NCI-H1105 treated with DMSO at 0.1 percent for 48 hours (cell line): ENCODE measurements around the gene CTCFL.
"Not testable (repeated sequence)": the region's sequence is repeated elsewhere in the genome, so short reads cannot be mapped to it uniquely, and the experiment has no call there.

Experiments
- DNase-seq: peaks from one replicate; lab custom pipeline; 2025; lab: John Stamatoyannopoulos, UW

CTCFL gene

DNA sequence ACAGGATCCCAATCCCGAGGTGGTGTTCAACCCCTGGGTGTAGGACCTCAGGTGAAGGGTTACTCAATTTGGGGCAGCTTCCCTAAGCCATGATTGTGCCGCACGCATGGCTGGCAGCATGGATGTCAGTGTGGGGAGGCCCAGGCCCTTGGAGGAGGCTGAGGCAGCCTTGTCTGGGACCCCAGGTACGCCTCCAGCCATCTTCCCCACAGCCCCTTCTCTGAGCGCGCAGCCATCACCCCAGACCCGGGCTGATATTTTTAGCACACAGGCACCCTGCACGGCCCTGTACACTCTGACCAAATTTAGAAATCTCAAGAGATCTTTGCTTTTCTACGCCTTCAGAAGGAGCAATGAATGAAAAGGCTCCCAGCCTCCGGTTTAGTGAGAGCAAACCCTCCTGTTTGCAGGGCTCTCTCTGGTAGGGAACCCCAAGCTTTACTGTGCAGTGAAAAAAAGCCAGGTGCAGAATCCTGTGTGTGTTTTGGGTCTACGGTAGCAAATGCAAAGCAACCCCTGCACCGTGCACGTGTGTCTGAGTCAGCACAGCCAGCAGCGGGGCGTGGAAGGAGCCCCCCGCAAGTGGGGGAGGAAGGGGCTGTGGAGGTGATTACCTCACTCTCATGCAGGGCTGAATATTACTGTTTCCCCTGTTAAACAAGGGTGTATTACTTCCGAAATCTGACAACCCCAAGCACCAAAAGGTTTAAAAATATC, 44.3 kb downstream of the CTCFL start:
- DNase-seq, result no peak

DNA sequence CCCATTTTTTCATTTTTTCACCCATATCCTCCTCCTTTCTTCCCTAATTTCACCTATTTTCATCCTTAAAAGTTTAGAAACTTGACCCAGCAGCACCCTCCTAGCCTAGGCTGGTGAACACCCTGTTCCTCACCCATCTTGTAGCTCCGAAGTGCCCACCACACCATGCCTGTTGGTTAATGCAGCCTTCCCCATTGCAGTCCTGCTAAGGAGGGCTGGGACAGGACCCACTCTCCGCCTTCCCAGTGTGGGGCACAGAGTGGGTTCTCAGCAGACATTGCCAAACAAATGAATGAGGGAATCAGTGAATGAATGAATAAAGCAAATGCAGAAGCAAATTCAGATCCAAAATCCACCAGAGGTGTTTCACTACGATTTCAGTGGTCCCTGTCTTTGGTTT, 45.7 kb downstream of the CTCFL start:
- DNase-seq, result no peak

DNA sequence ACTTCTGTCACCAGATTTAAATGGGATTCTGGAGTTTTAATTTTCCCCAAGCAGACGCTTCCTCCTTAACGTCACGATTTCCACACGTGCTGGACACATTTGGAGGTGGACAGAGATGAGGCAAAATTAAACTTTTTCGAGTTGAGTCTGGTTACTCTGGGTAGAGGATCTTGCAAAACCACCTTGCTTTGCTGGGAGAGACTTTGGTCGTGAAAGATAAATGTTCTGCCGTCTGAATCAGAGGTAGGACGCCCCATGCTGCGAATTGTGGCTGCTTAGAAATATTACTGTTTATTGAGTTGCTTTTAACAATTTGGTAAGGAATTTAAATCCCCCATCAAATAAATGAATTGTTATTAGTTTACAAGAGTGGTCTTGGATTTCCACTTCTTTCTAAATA, 46.8 kb downstream of the CTCFL start:
- no peak for DNase-seq

DNA sequence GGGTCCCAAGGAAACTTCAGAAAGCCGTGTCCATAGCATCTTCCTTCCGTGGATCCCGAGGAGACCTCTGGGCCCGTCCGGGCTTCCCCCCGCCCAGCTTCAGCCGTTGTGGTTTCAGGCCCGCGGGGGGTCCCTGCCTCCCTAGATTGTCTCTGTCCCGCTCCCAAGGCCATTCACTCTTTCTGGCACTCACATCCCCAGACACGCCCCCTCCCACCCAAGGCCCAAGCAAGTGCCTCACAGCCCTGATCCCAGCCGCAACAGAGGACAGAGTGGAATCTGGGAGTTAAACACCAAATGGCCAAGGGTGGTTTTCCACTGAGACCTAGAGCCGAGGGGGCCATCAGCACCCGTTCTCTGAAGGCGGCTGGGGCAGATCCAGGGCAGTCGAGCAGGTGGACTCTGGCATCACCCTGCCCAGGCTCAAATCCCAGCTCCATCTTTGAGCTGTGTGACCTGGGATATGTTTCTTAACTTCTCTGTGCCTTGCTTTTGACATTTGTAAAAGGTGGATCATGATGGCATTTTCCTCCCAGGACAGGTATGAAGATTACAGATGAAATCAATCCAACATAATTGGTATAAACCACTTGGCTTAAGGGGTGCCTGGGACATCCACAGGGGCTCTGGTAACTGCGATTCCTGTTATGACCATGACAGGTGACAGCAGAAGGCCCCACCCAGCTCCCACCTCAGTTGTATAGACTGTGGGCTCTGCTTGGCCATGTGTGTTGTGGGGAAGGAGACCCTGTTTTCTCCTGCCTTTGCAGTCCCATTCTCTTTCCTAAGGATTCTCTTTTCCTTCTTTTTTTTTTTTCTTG, 48.1 kb downstream of the CTCFL start:
- DNase-seq, result no peak

DNA sequence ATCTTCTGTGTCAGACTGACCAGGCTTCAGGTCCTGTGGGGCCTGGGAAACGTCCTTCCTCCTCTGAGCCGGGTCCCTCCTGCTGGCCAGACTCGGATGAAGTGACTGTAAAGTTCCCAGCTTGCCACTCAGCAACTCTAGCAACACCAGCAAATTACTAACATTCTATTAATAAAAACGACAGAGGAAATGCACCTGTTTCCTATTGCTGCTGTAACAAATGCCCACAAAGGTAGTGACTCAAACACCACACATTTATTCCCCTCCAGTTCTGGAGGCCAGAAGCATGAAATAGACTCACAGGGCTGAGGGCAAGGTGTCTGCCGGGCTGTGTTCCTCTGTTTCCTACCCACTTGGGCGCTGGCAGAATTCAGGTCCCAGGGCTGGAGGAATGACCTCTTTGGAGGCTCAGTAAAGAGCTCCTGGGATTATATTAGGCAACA, 48.8 kb downstream of the CTCFL start:
- no peak for DNase-seq

DNA sequence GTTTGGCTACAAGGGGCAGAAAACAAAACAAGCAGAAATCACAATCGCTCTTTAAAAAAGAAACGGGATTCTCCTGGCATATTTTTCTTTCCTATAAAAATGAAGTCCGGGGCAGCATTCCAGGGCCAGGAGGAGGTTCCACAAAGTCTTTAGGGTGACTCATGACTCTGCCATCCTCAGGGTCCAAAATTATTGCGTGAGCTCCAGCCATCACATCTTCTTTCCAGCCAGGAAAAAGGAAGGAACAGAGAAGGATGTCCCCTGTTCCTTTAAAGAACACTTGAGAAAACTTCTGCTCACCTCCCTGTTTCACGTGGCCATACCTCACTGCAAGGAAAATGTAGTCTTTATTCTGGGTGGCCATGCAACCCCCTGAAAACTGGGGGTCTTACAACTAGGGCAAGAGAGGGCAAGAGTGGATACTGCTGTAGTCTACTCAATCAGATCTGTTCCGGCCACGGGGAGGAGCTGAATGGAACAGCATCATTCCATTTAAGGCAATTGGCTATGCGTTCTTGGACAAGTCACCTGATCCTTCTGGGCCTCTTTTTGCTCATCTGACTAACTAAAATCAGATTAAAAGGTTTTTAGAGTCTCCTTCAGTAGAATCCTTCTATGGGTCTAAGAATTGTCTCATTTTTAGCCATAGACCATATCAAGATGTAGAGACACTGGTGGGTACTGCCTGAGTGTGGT, 49.4 kb downstream of the CTCFL start:
- no peak for DNase-seq

DNA sequence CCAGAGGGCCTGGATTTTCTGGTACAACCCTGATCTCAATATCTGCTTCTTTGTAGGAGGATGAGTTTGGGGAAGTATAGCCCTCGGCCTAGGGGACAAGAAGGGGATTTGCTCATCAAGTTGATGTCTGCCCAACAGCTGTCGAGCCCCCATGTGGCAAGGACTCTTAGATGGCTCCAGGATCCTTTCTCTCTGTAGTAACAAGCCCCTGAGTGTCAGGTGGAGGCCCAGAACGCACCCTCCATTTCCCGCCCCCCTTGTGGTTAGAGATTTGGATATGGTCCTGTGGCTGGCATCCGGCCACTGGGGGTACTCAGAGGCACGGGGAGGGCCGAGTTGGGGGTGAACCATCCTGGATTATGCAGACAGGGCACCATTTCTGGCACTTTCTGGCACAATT, 50.1 kb downstream of the CTCFL start:
- no peak for DNase-seq

DNA sequence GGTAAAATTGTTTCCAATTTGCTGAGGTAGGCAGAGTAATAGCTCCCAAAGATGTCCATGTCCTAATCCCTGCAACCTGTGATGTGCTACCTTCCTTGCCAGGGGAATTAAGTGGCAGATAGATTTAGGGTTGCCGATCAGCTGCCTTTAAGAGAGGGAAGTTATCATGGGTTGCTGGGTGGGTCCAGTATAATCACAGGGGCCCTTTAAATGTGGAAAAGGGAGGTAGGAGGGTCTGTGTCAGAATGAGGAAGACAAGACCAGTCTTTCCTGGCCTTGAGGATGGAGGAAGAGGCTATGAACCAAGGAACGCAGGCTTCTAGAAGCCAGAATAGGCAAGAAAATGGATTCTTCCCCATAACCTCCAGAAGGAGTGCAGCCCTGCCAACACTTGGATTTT, 50.7 kb downstream of the CTCFL start:
- no peak for DNase-seq

DNA sequence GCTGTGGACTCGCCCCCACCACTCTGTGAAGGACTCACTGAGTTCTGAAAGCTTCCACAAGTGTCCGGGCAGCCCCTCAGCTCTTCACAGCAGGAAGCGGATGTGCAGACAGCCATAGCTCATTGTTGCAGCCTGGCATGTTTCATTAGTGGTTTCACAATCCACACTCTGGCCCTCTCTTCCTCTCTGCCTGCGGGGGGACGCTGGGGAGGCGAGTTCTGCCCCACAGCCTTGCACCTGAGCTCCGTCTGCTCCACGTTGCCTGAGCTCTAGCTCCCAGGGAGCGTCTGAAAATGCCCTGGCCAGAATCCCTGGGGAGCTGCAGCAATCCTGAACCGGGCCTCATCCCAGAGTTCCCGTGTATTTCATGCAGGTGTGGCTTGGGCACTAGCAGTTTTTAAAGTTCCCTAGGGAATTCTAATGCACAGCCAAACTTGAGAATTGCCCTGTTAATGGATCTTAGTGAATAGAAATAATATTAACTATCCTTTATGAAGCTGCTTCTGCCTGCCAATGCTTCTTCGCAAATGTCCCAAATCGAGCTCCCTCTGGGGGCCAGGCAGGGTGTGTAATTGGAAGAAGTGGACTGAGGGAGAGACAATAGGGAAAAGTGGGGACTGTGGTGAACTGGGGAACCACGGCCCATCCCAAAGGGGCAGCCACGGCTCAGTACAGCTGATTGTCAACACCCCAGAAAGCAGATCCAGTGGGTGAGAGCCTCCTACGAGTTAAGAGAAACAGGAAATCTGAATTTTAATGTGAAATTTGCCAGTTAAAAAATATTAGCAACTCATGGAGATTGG, 51.5 kb downstream of the CTCFL start:
- peak; percentile 12 for DNase-seq

DNA sequence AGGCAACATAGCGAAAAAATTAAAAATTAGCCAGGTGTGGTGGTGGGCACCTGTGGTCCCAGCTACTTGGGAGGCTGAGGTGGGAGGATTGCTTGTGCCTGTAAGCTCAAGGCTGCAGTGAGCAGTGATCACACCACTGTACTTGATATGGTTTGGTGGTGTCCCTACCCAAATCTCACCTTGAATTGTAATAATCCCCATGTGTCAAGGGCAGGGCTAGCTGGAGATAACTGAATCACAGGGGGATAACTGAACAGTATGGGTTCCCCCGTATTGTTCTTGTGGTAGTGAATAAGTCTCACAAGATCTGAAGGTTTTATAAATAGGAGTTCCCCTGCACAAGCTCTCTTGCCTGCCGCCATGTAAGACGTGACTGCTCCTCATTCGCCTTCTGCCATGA, 52.5 kb downstream of the CTCFL start:
- DNase-seq, result not testable (repeated sequence)

DNA sequence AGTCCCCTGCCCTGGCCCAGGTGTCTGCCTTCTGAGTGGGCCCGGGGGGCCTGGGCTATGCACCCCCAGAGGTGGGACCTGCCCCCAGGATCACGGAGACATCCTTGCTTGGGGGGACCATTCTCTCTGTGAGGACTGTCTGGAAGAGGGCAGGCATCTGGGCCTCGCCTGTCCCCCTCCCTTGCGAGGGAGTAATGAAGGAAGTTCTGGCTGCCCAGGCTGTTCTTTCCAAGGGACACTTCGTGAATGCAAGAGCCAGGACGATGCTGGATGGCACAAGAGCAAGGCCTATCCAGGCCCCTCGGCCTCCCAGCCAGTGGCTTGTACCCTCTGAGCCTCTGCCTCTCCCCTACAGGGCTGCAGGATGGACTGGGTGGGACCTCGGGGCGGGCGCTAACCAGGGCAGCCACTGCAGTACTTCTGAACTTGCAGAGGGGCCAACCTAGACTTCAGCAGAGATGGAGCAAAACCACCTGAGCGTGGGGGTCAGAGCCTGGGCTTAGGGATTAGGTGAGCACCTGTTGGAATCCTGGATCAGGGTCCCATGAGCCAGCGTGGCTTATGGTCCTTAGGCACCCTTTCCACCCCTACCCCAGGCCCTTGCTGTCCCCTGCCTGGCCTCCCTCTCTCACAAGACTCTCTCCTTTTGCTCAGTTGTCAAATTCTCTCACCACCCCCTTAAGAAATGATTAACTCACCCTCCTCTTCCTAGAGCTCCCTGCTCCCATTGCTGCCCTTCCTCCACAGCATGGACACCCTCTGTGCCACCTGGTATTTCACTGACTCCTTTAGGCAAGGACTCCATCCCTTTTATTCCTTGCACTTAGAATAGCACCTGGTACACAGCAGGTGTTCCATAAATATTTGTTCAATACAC, 53.2 kb downstream of the CTCFL start:
- DNase-seq, result no peak

DNA sequence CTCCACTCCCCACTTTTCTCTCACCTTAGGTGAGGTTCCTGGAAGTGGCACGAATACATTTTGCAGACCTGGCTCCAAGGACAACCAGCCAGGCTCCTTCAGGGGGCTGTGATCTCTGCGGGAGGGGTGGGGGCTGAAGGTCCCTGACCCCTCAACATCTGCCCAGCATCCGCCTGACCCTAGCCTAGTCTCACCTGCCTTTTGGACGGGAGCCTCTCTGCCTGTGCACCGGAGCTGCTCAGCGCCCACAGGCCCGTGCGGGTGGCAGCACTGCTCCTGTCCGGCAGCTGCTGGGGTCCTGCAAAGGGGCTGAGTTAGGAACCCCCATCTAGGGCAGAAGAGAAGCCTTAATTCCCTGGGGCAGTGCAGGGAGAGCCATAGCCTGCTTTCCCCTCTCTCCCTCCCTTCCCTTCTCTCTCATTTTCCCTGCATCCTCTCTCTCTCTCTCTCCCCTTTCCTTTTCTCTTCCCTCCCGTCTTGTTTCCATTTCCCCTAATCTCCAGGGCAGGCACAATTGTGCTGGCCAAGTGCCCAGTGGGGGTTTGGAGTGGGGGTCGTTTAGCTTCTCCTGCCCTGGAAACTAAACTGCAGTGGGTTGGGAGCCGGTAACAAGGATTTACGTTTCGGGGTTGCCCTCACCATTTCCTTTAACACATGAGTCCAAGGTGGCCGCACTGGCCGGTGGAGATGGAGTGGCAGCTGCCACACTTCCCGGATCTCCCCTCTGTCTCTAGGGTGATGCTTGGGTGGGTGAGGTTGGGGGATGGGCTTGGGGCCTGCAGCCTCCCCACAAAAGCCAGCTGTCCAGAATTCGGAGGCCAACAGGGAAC, 54.1 kb downstream of the CTCFL start:
- no peak for DNase-seq

DNA sequence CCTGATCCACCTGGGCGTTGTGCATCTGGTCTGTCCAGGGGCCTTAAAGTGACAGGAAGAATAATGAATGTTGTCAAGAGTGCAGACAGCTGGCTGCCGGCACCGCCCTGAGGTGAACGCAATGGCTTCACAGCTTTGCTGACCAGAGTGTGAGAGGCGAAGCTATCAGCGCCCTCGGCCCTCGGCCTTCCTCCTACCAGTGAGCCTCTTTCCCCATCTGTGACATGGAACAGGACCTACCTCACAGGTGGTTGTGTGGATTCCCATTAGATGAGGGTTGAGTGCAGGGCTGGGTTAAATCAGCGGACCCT, 54.8 kb downstream of the CTCFL start:
- no peak for DNase-seq

DNA sequence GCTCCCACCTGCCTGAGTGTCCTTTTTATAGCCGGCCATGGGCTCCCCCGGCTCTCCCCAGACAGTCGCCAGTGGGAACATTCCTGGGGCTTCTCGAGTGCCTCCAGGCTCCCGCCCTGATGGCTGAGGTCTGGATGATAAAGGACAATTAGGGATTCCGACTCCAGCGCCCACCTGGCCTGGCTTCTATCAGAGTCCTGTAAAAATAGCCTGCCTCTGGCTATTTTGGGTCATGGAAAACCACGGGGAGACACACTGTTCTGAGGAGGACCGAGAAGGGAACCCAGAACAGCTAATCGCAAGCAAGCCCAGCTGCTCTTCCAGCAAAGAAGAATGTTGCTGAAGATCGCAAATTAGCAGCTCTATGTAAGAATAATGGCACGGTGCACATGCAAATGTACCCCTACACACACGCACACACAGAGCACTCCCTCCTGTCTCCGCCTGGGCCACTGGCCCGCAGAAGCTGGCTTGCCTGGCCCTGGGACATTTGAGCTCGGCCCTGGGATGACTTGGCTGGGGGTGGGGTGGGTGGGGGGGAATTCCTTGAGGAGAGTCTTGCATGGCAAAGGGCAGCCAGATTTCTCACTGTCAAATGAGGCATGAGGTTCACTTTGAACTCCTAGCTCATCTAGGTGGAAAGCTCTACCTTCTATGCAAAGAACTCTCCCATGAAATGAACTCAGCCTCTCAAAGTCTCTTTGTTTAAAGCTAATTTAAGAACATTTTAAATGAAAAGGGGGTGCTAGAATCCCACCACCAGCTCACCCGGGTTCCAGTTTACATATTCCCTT, 55.3 kb downstream of the CTCFL start:
- no peak for DNase-seq

DNA sequence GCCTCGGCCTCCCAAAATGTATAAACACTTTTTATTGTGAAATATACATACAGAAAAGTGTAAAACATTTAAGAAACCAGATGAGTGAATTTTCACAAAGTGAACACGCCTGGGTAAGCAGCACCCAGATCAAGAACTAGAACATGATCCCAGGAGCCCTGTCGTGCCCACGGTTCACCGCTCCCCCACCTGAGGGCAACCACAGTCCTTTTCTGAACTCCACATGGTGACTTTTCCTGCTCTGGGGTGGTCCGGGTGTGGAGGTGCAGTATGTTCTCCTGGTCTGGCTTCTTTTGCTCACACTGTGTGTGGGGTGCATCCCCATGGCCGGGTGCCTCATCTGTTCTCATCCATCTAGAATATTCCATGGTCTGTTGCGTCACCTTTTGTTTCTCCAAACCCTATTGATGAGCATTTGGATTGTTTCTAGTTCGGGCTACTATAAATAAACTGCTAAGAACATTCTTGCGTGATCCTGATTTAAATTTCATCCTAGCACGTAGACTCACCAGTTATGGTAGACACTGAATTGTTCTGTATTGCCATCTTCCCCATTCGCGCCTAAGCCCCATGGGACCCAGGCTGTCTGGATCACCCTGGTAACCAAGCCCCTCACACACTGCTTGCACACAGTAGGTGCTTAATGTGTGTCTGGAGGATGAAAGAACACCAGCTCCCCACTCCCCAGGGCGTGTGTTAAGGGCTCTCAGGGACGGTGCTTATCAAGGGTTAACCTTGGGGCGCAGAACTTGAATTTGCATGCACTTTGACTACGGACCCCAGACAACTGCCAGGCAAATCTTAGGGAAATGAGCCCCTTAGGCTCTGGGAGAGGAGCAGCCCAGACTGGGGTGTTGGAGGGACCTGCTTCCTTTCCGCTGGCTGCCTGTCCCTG, 56.2 kb downstream of the CTCFL start:
- DNase-seq, result no peak

DNA sequence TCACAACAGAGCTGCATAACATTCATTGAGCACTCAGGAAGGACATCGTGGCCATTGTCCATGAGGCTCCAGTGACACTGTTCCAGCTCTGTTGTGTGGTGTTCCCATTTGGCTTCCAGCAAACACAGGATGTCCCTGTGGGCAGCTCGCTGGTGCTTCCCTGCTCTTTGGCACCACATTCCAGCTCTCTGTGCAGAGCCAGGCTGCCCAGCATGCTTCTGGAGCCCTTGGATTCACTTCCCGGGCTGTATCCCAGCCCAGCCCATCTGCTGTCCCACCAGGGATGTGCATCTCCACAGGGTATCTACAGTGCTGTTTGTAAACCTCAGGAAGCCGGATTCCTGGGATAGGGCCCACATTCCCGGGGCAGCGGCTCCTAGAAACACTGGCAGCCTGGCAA, 57.2 kb downstream of the CTCFL start:
- no peak for DNase-seq

DNA sequence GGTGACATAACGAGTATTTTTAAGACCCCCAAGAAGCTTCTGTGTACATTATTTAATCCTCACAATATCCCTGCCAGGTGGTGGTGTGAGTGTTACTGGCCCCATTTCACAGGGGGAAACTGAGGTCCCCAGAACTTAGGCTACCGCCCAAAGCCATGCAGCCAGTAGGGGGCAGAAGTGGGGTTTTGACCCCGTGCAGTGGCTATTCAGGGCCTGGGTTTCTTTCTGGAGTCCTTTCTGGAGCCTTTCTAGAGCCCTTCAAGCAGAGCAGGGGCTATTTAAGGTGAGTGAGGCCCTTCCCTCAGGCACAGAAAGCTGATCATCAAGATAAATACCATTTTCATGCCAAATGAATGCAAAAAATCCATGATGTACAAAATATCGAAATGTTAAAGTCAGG, 59.0 kb downstream of the CTCFL start:
- no peak for DNase-seq

DNA sequence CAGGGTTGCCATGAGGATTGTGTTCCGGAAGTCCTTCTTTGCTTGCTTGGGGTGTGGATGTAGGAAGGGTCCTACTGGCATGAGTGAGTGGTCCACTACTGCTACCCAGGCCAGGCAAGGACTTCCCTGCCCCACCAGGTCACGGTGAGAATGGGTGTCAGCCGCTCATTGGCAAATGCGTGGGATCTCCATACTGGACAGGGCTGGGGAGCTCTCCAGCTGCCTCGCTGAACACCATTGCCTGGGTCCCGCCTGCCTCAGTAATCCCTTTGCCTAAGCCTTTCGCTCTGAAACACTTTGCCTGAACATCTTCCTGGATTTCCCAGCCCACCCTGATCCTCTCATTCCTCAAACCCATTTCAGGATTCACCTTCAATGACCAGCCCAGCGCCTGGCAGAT, 59.5 kb downstream of the CTCFL start:
- no peak for DNase-seq
